ENCODE data around the gene SCAP. TPM values are rescaled to one million over a fixed set of nuclear protein-coding genes. Genes with fewer than 3 reads are reported as not detected.

The SCAP gene
- total RNA-seq (10 to 100 TPM; 34.7 to 47.5 (median 40.7) TPM), polyA plus RNA-seq (10 to 100 TPM; 18.9 to 29.8 (median 20.7) TPM)
- long read RNA-seq, donor 1, full-length matches to known transcripts = 4 of 78 reads
- long read RNA-seq, donor 1, partial matches to known transcripts = 53 of 78 reads
- long read RNA-seq, donor 1, other reads (novel, unspliced or antisense) = 21 of 78 reads
- long read RNA-seq, donor 2, partial matches to known transcripts = 66 of 106 reads
- long read RNA-seq, donor 2, other reads (novel, unspliced or antisense) = 40 of 106 reads

DNA sequence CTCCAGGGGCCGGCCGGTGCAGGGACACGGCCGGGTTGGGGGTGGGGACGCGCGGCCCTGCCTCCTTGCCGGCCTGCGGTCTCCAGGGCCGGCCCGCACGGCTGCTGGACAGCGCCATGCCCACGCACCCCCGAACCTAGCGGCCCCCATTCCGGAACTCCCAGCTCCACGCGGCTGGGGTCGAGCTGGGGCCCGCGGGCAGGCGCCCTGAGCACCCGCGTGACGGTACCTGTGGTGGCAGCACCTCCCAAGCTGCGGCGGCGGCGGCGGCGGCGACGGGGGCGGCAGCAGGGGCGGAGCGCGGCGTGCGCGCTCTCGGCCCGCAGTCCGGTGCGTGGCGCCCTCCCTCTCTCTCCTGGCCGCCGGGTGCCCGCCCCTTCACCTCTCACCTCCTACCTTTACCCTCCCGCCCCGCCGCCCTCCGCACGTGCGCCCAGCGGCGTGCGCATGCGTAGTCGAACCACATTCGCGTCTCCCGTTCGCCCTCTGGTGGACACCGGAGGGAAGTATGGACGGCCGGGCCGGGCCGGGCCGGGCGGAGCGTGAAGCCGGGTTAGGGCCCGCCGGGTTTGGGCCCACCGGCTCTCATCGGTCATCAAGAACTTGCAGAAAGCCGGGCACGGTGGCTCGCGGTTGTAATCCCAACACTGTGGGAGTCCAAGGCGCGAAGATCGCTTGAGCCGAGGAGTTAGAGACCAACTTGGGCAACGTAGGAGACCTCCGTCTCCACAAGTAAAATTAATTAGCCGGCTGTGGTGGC is at the start of gene SCAP:
SCAP (minus strand) TSS at position 372 of the 760 bp plus-strand sequence. CDS start 32,948 bp downstream, outside the sequence.
- Histone ChIP-seq H3K4me3 (peak within 1 kb of the TSS; percentile 97), H3K4me1 (peaks cover 22% of the 10 kb centered on the region), H3K36me3 (ENCODE audit: insufficient read depth in 1 of 2, low read depth in 1 of 2) (no peaks in the 10 kb centered on the region), H3K9me3 (no peaks in the 10 kb centered on the region), H3K27me3 (ENCODE audit: insufficient read depth in 3 of 3, low read length in 2 of 3) (no peaks in the 10 kb centered on the region), H3K27ac (peak within 1 kb of the TSS; percentile 90)
- DNase-seq (peak; percentile 94 to 97), ATAC-seq (peak; percentile 97 to 98 (median 98))
- TF ChIP-seq, protein P1, sequence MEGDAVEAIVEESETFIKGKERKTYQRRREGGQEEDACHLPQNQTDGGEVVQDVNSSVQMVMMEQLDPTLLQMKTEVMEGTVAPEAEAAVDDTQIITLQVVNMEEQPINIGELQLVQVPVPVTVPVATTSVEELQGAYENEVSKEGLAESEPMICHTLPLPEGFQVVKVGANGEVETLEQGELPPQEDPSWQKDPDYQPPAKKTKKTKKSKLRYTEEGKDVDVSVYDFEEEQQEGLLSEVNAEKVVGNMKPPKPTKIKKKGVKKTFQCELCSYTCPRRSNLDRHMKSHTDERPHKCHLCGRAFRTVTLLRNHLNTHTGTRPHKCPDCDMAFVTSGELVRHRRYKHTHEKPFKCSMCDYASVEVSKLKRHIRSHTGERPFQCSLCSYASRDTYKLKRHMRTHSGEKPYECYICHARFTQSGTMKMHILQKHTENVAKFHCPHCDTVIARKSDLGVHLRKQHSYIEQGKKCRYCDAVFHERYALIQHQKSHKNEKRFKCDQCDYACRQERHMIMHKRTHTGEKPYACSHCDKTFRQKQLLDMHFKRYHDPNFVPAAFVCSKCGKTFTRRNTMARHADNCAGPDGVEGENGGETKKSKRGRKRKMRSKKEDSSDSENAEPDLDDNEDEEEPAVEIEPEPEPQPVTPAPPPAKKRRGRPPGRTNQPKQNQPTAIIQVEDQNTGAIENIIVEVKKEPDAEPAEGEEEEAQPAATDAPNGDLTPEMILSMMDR (IDR thresholded peaks at IDR 0.05) = peak; percentile 98
- intact Hi-C loops (cut with DNase I) = loop anchor here (1.0 to 2.0 kb wide), 3 partner anchors 33 to 55 kb away; no protein-coding TSS in a partner anchor
- WGBS, 3 donors = 1 to 3% (median 2%) methylated on average over 48 to 87 of the region's 88 CpGs

DNA sequence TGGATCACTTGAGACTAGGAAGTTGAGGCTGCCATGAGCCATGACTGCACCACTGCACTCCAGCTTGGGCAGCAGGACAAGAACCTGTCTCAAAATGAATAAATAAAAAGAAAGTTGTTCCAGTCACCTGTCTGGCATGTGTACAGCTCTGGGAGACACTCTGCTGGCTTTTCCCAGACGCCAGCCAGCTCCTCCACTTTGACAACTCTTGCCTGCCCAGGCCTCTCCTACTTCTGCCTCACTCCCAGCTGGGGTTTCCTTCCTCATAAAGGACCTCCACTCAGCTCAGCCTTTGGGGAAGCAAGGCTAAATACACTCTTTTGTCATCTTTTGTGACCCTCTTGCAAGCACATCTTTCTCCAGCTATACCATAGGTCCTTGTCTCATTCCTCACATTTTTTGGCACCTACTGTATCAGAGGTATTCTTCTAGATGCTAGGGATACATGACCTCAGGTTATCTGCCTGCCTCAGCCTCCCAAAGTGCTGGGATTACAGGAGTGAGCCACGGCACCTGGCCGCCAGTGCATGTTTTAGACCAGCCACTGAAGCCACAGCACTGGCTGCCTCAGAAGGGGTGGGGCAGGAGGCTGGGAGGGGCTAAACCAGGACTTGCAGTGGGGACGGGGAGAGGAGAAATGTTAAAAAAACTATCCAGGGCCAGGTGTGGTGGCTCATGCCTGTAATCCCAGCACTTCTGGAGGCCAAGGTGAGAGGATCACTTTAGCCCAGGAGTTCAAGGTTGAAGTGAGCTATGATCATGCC is 47.8 kb upstream of the SCAP start:
- Histone ChIP-seq H3K9me3 (no peaks in the 10 kb centered on the region), H3K27me3 (ENCODE audit: insufficient read depth in 3 of 3, low read length in 2 of 3) (no peaks in the 10 kb centered on the region), H3K36me3 (ENCODE audit: insufficient read depth in 1 of 2, low read depth in 1 of 2) (no peaks in the 10 kb centered on the region), H3K4me1 (no peaks in the 10 kb centered on the region), H3K27ac (no peak overlapping the region), H3K4me3 (no peak overlapping the region)
- ATAC-seq (no peak), DNase-seq (no peak)
- intact Hi-C loops (cut with DNase I) = loop anchor here in 1 of 2 donors (2.0 kb wide), 1 partner anchor 265 kb away; no protein-coding TSS in a partner anchor
- TF ChIP-seq, protein P1 (IDR thresholded peaks at IDR 0.05) = no peak
- 48 to 78% (median 62%) methylated on average over 3 to 4 of the region's 4 CpGs for WGBS, 3 donors

DNA sequence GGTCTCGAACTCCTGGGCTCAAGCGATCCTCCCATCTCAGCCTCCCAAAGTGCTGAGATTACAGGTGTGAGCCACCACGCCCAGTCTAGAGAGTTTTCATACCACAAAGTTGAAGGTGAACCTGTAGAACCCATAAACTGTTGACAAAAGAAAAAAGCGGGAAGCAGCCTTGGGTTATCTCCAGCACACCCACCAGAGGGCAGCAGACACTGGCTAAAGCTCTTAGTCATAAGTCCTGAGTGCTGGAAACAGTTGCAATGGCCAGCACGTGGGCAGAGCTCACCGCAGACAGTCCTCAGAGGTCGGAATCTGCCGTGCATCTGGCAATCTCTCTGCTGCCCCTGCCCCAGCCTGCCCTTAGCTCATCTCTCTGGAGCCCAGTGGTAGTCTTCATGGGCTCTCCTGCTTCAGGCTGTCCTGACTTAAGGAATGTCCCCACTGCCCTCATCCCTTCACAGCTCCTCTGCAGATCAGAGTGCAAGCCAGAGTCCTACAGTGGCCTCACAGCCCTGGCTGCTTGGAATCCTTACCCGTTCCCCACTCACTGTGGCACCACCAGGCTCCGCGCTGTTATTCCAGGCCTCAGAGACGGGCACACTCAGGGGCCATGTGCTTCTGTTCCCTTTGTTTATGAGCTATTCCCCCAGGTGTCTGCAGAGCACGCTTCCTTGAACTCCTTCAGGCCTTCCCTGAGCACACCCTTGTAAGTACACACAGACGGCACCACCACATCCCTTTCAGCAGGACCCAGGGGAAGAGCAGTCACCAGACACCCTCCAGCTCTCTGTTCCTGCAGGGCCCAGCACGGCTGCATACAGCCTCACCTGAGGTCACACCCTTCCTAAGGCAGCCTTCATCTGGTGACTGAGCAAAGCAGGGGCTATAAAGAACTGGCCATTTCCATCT is 46.6 kb upstream of the SCAP start:
- intact Hi-C loops (cut with DNase I) = loop anchor here (1.0 to 2.0 kb wide), 2 partner anchors 266 to 267 kb away; no protein-coding TSS in a partner anchor
- WGBS, 3 donors = 34 to 39% (median 36%) methylated on average over 15 of the region's 15 CpGs
- peak; percentile 72 to 89 for DNase-seq

More for the DNA sequence above, 46.6 kb upstream of the SCAP start:
- no peak overlapping the region for H3K27ac ChIP-seq
- no peaks in the 10 kb centered on the region for H3K27me3 ChIP-seq (ENCODE audit: insufficient read depth in 3 of 3, low read length in 2 of 3)
- H3K36me3 ChIP-seq (ENCODE audit: insufficient read depth in 1 of 2, low read depth in 1 of 2) = no peaks in the 10 kb centered on the region
- H3K4me1 ChIP-seq = no peaks in the 10 kb centered on the region
- TF ChIP-seq, protein P1 (IDR thresholded peaks at IDR 0.05) = peak; percentile 91
- H3K9me3 ChIP-seq = no peaks in the 10 kb centered on the region
- H3K4me3 ChIP-seq = no peak overlapping the region
- ATAC-seq = peak; percentile 97 to 100 (median 99)
